A172 (cell line): Measurements from ENCODE around the gene CBLN3. TPM values are rescaled to one million over a fixed set of nuclear protein-coding genes. Genes with fewer than 3 reads are reported as not detected.
"Not testable (repeated sequence)": the region's sequence is repeated elsewhere in the genome, so short reads cannot be mapped to it uniquely, and the experiment has no call there.

ENCODE experiments used
- DNase-seq: peaks from one replicate; pipeline ENCODE4 v3.0.0-alpha.2; 2015; ENCODE audit warnings: low spot score
- total RNA-seq: library from RNA; depleted of rRNA; stranded (reverse); fragments of >200 nt; shearing (Covaris generic); gene quantifications from 2 replicates; pipeline ENCODE4 v1.2.3, GENCODE V29; 2014

CBLN3 gene
- total RNA-seq, 1 experiment from 2014 or later, result not detected

GRCh38 chr14:24403294-24403998 lies 26.0 kb downstream of the CBLN3 start:
- DNase-seq, result no peak

GRCh38 chr14:24401810-24402702 lies 27.4 kb downstream of the CBLN3 start:
- no peak for DNase-seq

GRCh38 chr14:24399999-24400718 lies 29.3 kb downstream of the CBLN3 start:
- no peak for DNase-seq

GRCh38 chr14:24399447-24399822 lies 30.0 kb downstream of the CBLN3 start:
- DNase-seq, result no peak

- DNase-seq, result no peak
Measured at GRCh38 chr14:24398653-24399446, 30.6 kb downstream of the CBLN3 start, which contains the start of gene NYNRIN. NYNRIN (plus strand) TSS chr14:24399003; CDS start chr14:24399247, 244 bp downstream.

- DNase-seq, result no peak
Measured at GRCh38 chr14:24398293-24398652, 31.2 kb downstream of the CBLN3 start.

- DNase-seq, result no peak
Measured at GRCh38 chr14:24397639-24398292, 31.7 kb downstream of the CBLN3 start.

- DNase-seq, result no peak
Measured at GRCh38 chr14:24395609-24396582, 33.6 kb downstream of the CBLN3 start.

GRCh38 chr14:24394275-24394674 lies 35.2 kb downstream of the CBLN3 start:
- DNase-seq, result no peak

GRCh38 chr14:24392325-24393091 lies 37.0 kb downstream of the CBLN3 start:
- DNase-seq, result peak; percentile 7

GRCh38 chr14:24390701-24391468 lies 38.6 kb downstream of the CBLN3 start:
- no peak for DNase-seq

- peak; percentile 4 for DNase-seq
Measured at GRCh38 chr14:24389226-24389848, 40.1 kb downstream of the CBLN3 start.

GRCh38 chr14:24388474-24389179 lies 40.8 kb downstream of the CBLN3 start:
- no peak for DNase-seq

- not testable (repeated sequence) for DNase-seq
Measured at GRCh38 chr14:24387579-24387978, 41.9 kb downstream of the CBLN3 start.

- no peak for DNase-seq
Measured at GRCh38 chr14:24387009-24387345, 42.5 kb downstream of the CBLN3 start.

GRCh38 chr14:24385524-24385923 lies 43.9 kb downstream of the CBLN3 start:
- no peak for DNase-seq

GRCh38 chr14:24384169-24384568 lies 45.3 kb downstream of the CBLN3 start:
- DNase-seq, result no peak
